ENCODE data around the gene GNB1L.

Gene GNB1L

DNA sequence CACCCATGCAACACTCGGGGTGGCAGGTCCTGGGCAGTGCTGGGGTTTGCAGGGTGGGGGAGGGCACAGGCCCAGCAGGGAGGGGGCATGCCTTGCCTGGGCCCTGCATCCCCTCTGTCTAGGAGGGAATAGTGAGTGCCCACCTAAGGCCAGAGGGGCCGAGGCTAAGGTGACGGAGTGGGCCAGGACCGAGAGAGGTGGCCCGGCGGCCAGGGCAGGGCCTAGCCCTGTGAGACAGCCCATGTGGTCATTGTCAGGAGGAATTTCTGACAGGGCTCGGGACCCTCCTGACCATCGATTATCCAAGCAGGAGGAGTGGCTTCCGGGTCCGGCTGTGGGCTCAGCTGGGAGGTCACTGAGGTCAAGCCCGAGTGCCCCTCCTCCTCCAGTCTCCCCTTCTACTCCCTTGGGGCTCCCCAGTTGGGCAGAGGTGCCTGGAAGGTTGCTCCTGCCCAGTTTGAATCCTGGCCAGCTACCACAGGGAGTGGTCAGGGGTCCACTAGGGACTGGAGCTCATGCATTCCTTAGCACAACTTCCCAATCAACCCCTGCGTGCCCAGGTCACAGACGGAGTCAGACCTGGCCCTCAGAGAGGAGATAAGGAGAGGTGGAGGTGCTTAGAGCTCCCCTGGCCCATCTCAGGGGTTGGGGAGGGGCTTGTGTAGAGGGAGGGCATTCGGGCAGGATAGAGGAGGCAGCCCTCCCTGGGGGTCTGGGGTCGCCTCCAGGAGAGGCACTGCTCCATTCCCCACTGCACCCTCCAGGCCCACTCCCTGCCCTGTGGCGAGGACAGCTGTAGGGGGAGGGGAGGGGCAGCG lies 116.6 kb downstream of the GNB1L start:
- DNase-seq (ENCODE audit: low read depth, low spot score), result no peak

DNA sequence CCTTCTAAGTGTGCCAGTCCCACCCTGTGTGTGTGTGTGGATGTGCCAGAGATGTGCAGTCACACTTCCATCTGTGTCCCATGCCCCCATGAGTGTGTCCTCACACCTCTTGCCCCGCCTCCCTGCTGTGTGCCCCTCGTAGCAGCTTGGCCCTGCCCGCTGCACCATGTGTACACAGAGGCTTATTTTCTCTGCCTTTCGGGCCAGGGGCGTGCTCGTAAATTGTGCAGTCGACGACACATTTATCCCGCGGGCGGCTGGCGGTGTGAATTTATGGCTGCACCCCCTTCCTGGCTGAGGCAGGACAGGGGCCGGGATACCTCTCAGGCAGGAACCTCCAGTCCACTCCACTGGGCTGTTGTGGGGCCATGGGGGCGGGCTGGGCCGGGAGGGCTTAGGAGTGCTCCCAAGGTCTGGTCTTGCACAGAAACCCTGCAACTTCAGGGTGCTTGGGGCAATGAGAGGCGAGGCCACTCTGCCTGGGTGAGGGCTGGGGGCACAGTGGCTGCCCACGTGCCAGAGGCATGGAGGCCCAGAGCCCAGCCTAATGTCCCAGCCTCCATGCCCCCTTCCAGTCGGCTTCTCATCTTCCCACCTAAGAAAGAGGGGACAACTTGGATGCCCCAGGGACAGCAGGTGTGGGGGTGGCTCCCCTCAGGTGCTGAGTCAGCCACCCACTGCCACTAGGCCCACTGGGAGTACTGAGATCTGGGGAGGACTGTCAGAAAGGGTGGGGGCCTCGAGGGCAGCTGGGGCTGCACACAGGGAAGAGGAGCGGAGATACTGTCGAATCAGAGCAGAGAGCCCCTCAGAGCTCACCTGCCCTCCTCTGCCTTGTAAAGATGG lies 118.8 kb downstream of the GNB1L start:
- no peak for DNase-seq (ENCODE audit: low read depth, low spot score)

DNA sequence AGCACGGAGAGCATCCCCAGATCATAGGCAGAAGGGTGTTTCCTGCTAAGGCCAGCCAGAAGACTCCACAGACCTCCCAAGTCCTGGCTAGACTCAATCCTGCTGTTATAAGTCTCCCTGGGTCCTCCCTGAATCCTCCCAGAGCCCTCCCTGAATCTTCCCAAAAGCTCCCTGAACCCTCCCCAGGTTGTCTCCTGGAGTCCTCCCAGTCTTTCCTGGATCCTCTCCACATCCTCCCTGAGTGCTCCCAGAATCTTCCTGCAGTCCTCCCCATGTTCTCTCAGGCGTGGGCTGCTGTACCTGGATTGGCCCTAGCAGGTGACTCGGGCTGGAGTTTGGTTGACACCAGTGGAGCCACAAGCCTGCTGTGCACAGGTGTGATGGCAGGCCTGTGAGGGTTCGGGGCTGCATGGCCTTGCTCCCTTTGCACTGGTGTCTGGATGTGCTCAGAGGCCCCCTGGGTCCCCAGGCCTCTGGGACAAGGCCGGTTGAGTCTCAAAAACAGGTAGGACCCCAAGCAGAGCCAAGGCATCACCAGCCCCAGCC lies 119.8 kb downstream of the GNB1L start:
- DNase-seq (ENCODE audit: low read depth, low spot score), result no peak

DNA sequence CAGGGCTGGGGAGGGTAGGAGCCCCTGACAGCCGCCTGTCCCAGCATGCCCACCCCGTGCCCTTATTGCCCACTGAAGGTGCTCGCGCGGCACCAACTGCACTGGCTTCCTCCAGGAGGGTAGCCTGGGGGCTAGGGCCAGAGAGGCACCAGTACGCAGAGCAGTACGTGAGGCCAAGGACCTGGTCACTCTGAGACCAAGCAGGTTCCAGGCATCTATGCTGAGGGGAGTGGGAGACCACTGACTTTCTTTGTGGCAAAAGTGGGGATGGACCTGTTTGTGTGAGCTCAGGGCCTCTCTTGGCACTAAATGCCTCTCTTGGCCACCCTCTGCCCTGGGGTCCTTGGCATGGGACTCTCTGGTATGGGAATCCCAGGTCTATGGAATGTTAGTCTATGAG lies 120.5 kb downstream of the GNB1L start:
- no peak for DNase-seq (ENCODE audit: low read depth, low spot score)

DNA sequence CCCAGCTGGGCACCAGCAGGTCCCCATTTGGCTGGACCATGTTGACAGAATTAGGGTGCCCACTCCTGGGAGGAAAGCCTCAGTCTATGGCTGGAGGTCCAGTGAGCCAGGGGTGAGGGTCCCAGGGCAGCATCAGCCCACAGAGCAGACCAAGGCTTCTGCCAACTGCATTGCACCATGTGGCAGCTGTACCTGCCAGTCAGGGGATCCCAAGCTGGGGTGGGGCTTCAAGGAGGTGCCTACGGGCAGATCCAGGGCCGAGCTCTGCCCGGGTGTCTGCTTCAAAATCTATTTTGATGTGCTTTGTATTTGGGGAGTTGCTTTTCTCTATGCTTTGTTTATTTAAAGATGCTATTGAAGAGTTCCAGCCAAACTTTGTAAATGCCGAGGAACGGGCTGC lies 120.9 kb downstream of the GNB1L start:
- no peak for DNase-seq (ENCODE audit: low read depth, low spot score)

All from astrocyte of the hippocampus (primary cell).